ENCODE measurements around the gene MICA.

MICA gene

GRCh38 chr6:31464252-31465184 lies 61.1 kb downstream of the MICA start:
- H3K4me3 ChIP-seq (ENCODE audit: low read depth, low read length), result no peak overlapping the region
- no peak for TF ChIP-seq CTCF (IDR thresholded peaks at IDR 0.05; ENCODE audit: low read depth, low read length)

Data from WI38 (cell line).